ENCODE measurements around the gene CHST8.

CHST8 gene

GRCh38 chr19:33781415-33781935 lies 159.7 kb downstream of the CHST8 start:
- H3K27ac ChIP-seq (ENCODE audit: low read depth in 2 of 2, low read length in 2 of 2) = no peak overlapping the region
- H3K4me1 ChIP-seq (ENCODE audit: control insufficient read depth in 2 of 2, insufficient read depth in 2 of 2, low read length in 2 of 2) = no peaks in the 10 kb centered on the region
- peaks cover 4 to 18% of the 10 kb centered on the region in 2 donors for H3K27me3 ChIP-seq (ENCODE audit: control insufficient read depth in 2 of 2, insufficient read depth in 2 of 2, low read length in 2 of 2)
- H3K36me3 ChIP-seq (ENCODE audit: control insufficient read depth in 2 of 2, insufficient read depth in 2 of 2, low read length in 2 of 2) = no peaks in the 10 kb centered on the region
- H3K9ac ChIP-seq (ENCODE audit: low read depth in 1 of 2, low read length in 2 of 2) = no peak overlapping the region
- H3K4me3 ChIP-seq (ENCODE audit: low read length in 2 of 2) = no peak overlapping the region
- H3K9me3 ChIP-seq (ENCODE audit: control insufficient read depth in 2 of 2, low read length in 2 of 2) = no peaks in the 10 kb centered on the region

- Histone ChIP-seq H3K9me3 (ENCODE audit: control insufficient read depth in 2 of 2, low read length in 2 of 2) (no peaks in the 10 kb centered on the region), H3K4me1 (ENCODE audit: control insufficient read depth in 2 of 2, insufficient read depth in 2 of 2, low read length in 2 of 2) (no peaks in the 10 kb centered on the region), H3K36me3 (ENCODE audit: control insufficient read depth in 2 of 2, insufficient read depth in 2 of 2, low read length in 2 of 2) (no peaks in the 10 kb centered on the region), H3K4me3 (ENCODE audit: low read length in 2 of 2) (no peak overlapping the region), H3K27ac (ENCODE audit: low read depth in 2 of 2, low read length in 2 of 2) (no peak overlapping the region), H3K9ac (ENCODE audit: low read depth in 1 of 2, low read length in 2 of 2) (no peak overlapping the region), H3K27me3 (ENCODE audit: control insufficient read depth in 2 of 2, insufficient read depth in 2 of 2, low read length in 2 of 2) (peaks cover 4 to 18% of the 10 kb centered on the region in 2 donors)
Measured at GRCh38 chr19:33781996-33782395, 160.2 kb downstream of the CHST8 start.

- Histone ChIP-seq H3K4me3 (ENCODE audit: low read length in 2 of 2) (no peak overlapping the region), H3K27me3 (ENCODE audit: control insufficient read depth in 2 of 2, insufficient read depth in 2 of 2, low read length in 2 of 2) (peaks cover 0 to 9% of the 10 kb centered on the region in 2 donors), H3K4me1 (ENCODE audit: control insufficient read depth in 2 of 2, insufficient read depth in 2 of 2, low read length in 2 of 2) (no peaks in the 10 kb centered on the region), H3K36me3 (ENCODE audit: control insufficient read depth in 2 of 2, insufficient read depth in 2 of 2, low read length in 2 of 2) (no peaks in the 10 kb centered on the region), H3K9me3 (ENCODE audit: control insufficient read depth in 2 of 2, low read length in 2 of 2) (no peaks in the 10 kb centered on the region), H3K9ac (ENCODE audit: low read depth in 1 of 2, low read length in 2 of 2) (no peak overlapping the region), H3K27ac (ENCODE audit: low read depth in 2 of 2, low read length in 2 of 2) (no peak overlapping the region)
Measured at GRCh38 chr19:33784432-33784831, 162.7 kb downstream of the CHST8 start.

- H3K9me3 ChIP-seq (ENCODE audit: control insufficient read depth in 2 of 2, low read length in 2 of 2) = no peaks in the 10 kb centered on the region
- no peak overlapping the region for H3K27ac ChIP-seq (ENCODE audit: low read depth in 2 of 2, low read length in 2 of 2)
- H3K36me3 ChIP-seq (ENCODE audit: control insufficient read depth in 2 of 2, insufficient read depth in 2 of 2, low read length in 2 of 2) = no peaks in the 10 kb centered on the region
- no peaks in the 10 kb centered on the region for H3K27me3 ChIP-seq (ENCODE audit: control insufficient read depth in 2 of 2, insufficient read depth in 2 of 2, low read length in 2 of 2)
- H3K4me1 ChIP-seq (ENCODE audit: control insufficient read depth in 2 of 2, insufficient read depth in 2 of 2, low read length in 2 of 2) = no peaks in the 10 kb centered on the region
- no peak overlapping the region for H3K4me3 ChIP-seq (ENCODE audit: low read length in 2 of 2)
- no peak overlapping the region for H3K9ac ChIP-seq (ENCODE audit: low read depth in 1 of 2, low read length in 2 of 2)
Measured at GRCh38 chr19:33785795-33786194, 164.0 kb downstream of the CHST8 start.

GRCh38 chr19:33788676-33789075 lies 166.9 kb downstream of the CHST8 start:
- Histone ChIP-seq H3K36me3 (ENCODE audit: control insufficient read depth in 2 of 2, insufficient read depth in 2 of 2, low read length in 2 of 2) (no peaks in the 10 kb centered on the region), H3K27ac (ENCODE audit: low read depth in 2 of 2, low read length in 2 of 2) (no peak overlapping the region), H3K4me3 (ENCODE audit: low read length in 2 of 2) (no peak overlapping the region), H3K9me3 (ENCODE audit: control insufficient read depth in 2 of 2, low read length in 2 of 2) (no peaks in the 10 kb centered on the region), H3K9ac (ENCODE audit: low read depth in 1 of 2, low read length in 2 of 2) (no peak overlapping the region), H3K27me3 (ENCODE audit: control insufficient read depth in 2 of 2, insufficient read depth in 2 of 2, low read length in 2 of 2) (peaks cover 0 to 5% of the 10 kb centered on the region in 2 donors), H3K4me1 (ENCODE audit: control insufficient read depth in 2 of 2, insufficient read depth in 2 of 2, low read length in 2 of 2) (no peaks in the 10 kb centered on the region)

GRCh38 chr19:33789344-33789743 lies 167.6 kb downstream of the CHST8 start:
- no peak overlapping the region for H3K4me3 ChIP-seq (ENCODE audit: low read length in 2 of 2)
- peaks cover 0 to 5% of the 10 kb centered on the region in 2 donors for H3K27me3 ChIP-seq (ENCODE audit: control insufficient read depth in 2 of 2, insufficient read depth in 2 of 2, low read length in 2 of 2)
- no peak overlapping the region for H3K9ac ChIP-seq (ENCODE audit: low read depth in 1 of 2, low read length in 2 of 2)
- H3K36me3 ChIP-seq (ENCODE audit: control insufficient read depth in 2 of 2, insufficient read depth in 2 of 2, low read length in 2 of 2) = no peaks in the 10 kb centered on the region
- no peak overlapping the region for H3K27ac ChIP-seq (ENCODE audit: low read depth in 2 of 2, low read length in 2 of 2)
- peaks cover 0 to under 1% of the 10 kb centered on the region in 2 donors for H3K4me1 ChIP-seq (ENCODE audit: control insufficient read depth in 2 of 2, insufficient read depth in 2 of 2, low read length in 2 of 2)
- no peaks in the 10 kb centered on the region for H3K9me3 ChIP-seq (ENCODE audit: control insufficient read depth in 2 of 2, low read length in 2 of 2)

- peak overlapping the region; percentile 85 to 87 for H3K27ac ChIP-seq (ENCODE audit: low read depth in 2 of 2, low read length in 2 of 2)
- peak overlapping the region in 1 of 2 donors; percentile 79 for H3K9ac ChIP-seq (ENCODE audit: low read depth in 1 of 2, low read length in 2 of 2)
- no peaks in the 10 kb centered on the region for H3K36me3 ChIP-seq (ENCODE audit: control insufficient read depth in 2 of 2, insufficient read depth in 2 of 2, low read length in 2 of 2)
- peaks cover 2 to 5% of the 10 kb centered on the region in 2 donors for H3K27me3 ChIP-seq (ENCODE audit: control insufficient read depth in 2 of 2, insufficient read depth in 2 of 2, low read length in 2 of 2)
- peak overlapping the region; percentile 50 to 77 for H3K4me3 ChIP-seq (ENCODE audit: low read length in 2 of 2)
- no peaks in the 10 kb centered on the region for H3K9me3 ChIP-seq (ENCODE audit: control insufficient read depth in 2 of 2, low read length in 2 of 2)
- peaks cover 0 to 9% of the 10 kb centered on the region in 2 donors for H3K4me1 ChIP-seq (ENCODE audit: control insufficient read depth in 2 of 2, insufficient read depth in 2 of 2, low read length in 2 of 2)
Measured at GRCh38 chr19:33794683-33795369, 173.1 kb downstream of the CHST8 start.

- peak overlapping the region; percentile 67 to 77 for H3K4me3 ChIP-seq (ENCODE audit: low read length in 2 of 2)
- peak overlapping the region in 1 of 2 donors; percentile 79 for H3K9ac ChIP-seq (ENCODE audit: low read depth in 1 of 2, low read length in 2 of 2)
- peak overlapping the region; percentile 85 to 87 for H3K27ac ChIP-seq (ENCODE audit: low read depth in 2 of 2, low read length in 2 of 2)
- no peaks in the 10 kb centered on the region for H3K36me3 ChIP-seq (ENCODE audit: control insufficient read depth in 2 of 2, insufficient read depth in 2 of 2, low read length in 2 of 2)
- no peaks in the 10 kb centered on the region for H3K9me3 ChIP-seq (ENCODE audit: control insufficient read depth in 2 of 2, low read length in 2 of 2)
- H3K27me3 ChIP-seq (ENCODE audit: control insufficient read depth in 2 of 2, insufficient read depth in 2 of 2, low read length in 2 of 2) = peaks cover 2 to 5% of the 10 kb centered on the region in 2 donors
- H3K4me1 ChIP-seq (ENCODE audit: control insufficient read depth in 2 of 2, insufficient read depth in 2 of 2, low read length in 2 of 2) = peaks cover 0 to 9% of the 10 kb centered on the region in 2 donors
Measured at GRCh38 chr19:33795370-33796163, 173.8 kb downstream of the CHST8 start.

GRCh38 chr19:33796164-33796875 lies 174.6 kb downstream of the CHST8 start, which contains the start of gene KCTD15:
KCTD15 (plus strand) TSS chr19:33796870; CDS start chr19:33800455, 3,585 bp downstream.
- peak within 1 kb of the TSS; percentile 52 to 79 for H3K9ac ChIP-seq (ENCODE audit: low read depth in 1 of 2, low read length in 2 of 2)
- no peaks in the 10 kb centered on the region for H3K9me3 ChIP-seq (ENCODE audit: control insufficient read depth in 2 of 2, low read length in 2 of 2)
- peaks cover 0 to 9% of the 10 kb centered on the region in 2 donors for H3K4me1 ChIP-seq (ENCODE audit: control insufficient read depth in 2 of 2, insufficient read depth in 2 of 2, low read length in 2 of 2)

More at GRCh38 chr19:33796164-33796875, 174.6 kb downstream of the CHST8 start, which contains the start of gene KCTD15:
- Histone ChIP-seq H3K27ac (ENCODE audit: low read depth in 2 of 2, low read length in 2 of 2) (peak within 1 kb of the TSS; percentile 85 to 87), H3K36me3 (ENCODE audit: control insufficient read depth in 2 of 2, insufficient read depth in 2 of 2, low read length in 2 of 2) (peaks cover 0 to 3% of the 10 kb centered on the region in 2 donors), H3K27me3 (ENCODE audit: control insufficient read depth in 2 of 2, insufficient read depth in 2 of 2, low read length in 2 of 2) (peaks cover 2 to 5% of the 10 kb centered on the region in 2 donors), H3K4me3 (ENCODE audit: low read length in 2 of 2) (peak within 1 kb of the TSS; percentile 73 to 80)
